ENCODE results near the gene EIF4EBP2.

- TF ChIP-seq MAX (IDR thresholded peaks at IDR 0.05; ENCODE audit: insufficient read depth, insufficient read length) (no peak), CTCF (IDR thresholded peaks at IDR 0.05; ENCODE audit: extremely low read depth in 1 of 2, insufficient read depth in 1 of 2, low read depth in 1 of 2, low read length in 2 of 2) (no peak), JUN (IDR thresholded peaks at IDR 0.05; ENCODE audit: borderline replicate concordance, insufficient read depth, insufficient read length, low read depth) (no peak), POLR2A (IDR thresholded peaks at IDR 0.05; ENCODE audit: low read depth, low read length) (no peak), GATA2 (IDR thresholded peaks at IDR 0.05; ENCODE audit: insufficient read depth, insufficient read length, low read depth, low read length) (no peak)
These were observed 14.8 kb downstream of the EIF4EBP2 start for GRCh38 chr10:70418713-70419112.

All from endothelial cell of umbilical vein (primary cell).